SU-DHL-6 (cell line): ENCODE data around the gene STK32B.
"Not testable (repeated sequence)": the region's sequence is repeated elsewhere in the genome, so short reads cannot be mapped to it uniquely, and the experiment has no call there.

Source experiments
- H2AFZ ChIP-seq: fragments of 200-600 bp; sonication (generic); 2 replicates; pipeline ENCODE4 v1.6.1; 2014; ENCODE audit warnings: low read depth, mild to moderate bottlenecking, moderate library complexity, mixed read lengths, antibody characterized with exemption, low read length; ENCODE audit not compliant: severe bottlenecking
- H3F3A ChIP-seq: fragments of 200-600 bp; shearing (Covaris generic); 2 replicates; pipeline ENCODE4 v1.6.0; 2016; ENCODE audit warnings: antibody characterized with exemption, mild to moderate bottlenecking; ENCODE audit not compliant: insufficient read depth
- H3K27ac ChIP-seq: fragments of 200-600 bp; sonication (generic); 2 replicates; pipeline ENCODE4 v1.5.1; 2016; ENCODE audit warnings: low read depth, mild to moderate bottlenecking, low read length, moderate library complexity, mixed read lengths
- H3K27me3 ChIP-seq: fragments of 200-600 bp; sonication (generic), shearing (Covaris generic); 2 replicates; pipeline ENCODE4 v1.6.0; 2014; ENCODE audit warnings: mild to moderate bottlenecking, low read length
- H3K36me3 ChIP-seq: fragments of 200-600 bp; sonication (generic); 2 replicates; pipeline ENCODE4 v1.6.1; 2014; ENCODE audit warnings: mild to moderate bottlenecking, low read length, mixed read lengths
- H3K4me2 ChIP-seq: fragments of 300-600, 200-600 bp; shearing (Covaris generic), sonication (generic); 2 replicates; pipeline ENCODE4 v1.6.0; 2014; ENCODE audit warnings: low read length, low read depth, mild to moderate bottlenecking; ENCODE audit not compliant: poor library complexity, severe bottlenecking
- H3K4me3 ChIP-seq: fragments of 200-600 bp; sonication (generic); 2 replicates; pipeline ENCODE4 v1.5.1; 2014; ENCODE audit warnings: antibody characterized with exemption, low read length, mild to moderate bottlenecking, mixed read lengths; ENCODE audit not compliant: insufficient read depth, poor library complexity, severe bottlenecking
- H3K79me2 ChIP-seq: fragments of 200-600 bp; sonication (generic); 2 replicates; pipeline ENCODE4 v1.6.1; 2014; ENCODE audit warnings: mild to moderate bottlenecking, low read length, moderate library complexity; ENCODE audit not compliant: insufficient read depth
- H3K9ac ChIP-seq: fragments of 200-600 bp; sonication (generic); 2 replicates; pipeline ENCODE4 v1.7.0; 2014; ENCODE audit warnings: mild to moderate bottlenecking, low read length
- H3K9me2 ChIP-seq: fragments of 200-600 bp; sonication (generic); replicated peaks from 2 replicates; pipeline ENCODE4 v1.6.1; 2014; ENCODE audit warnings: low read length; ENCODE audit not compliant: insufficient read depth
- H3K9me3 ChIP-seq: fragments of 200-600 bp; sonication (generic); 2 replicates; pipeline ENCODE4 v1.6.1; 2014; ENCODE audit warnings: low read length, mixed read lengths; ENCODE audit not compliant: insufficient read depth
- H4K20me1 ChIP-seq: fragments of 200-600 bp; sonication (generic); 2 replicates; pipeline ENCODE4 v1.6.1; 2014; ENCODE audit warnings: low read depth, mild to moderate bottlenecking, antibody characterized with exemption, low read length, moderate library complexity, mixed read lengths
- EZH2phosphoT487 ChIP-seq: fragments of 200-600 bp; sonication (generic), shearing (Covaris generic); conservative IDR thresholded peaks from 2 replicates; pipeline ENCODE4 v1.6.1; 2018; ENCODE audit warnings: mild to moderate bottlenecking, antibody characterized with exemption, low read length, moderate library complexity, mixed read lengths
- TF ChIP-seq, protein P1 (sequence below): fragments of 200-600 bp; sonication (generic); IDR thresholded peaks from one replicate; pipeline ENCODE4 v1.5.1; 2017; ENCODE audit warnings: antibody characterized with exemption, mild to moderate bottlenecking, low read length, moderate library complexity; ENCODE audit not compliant: insufficient read depth, poor library complexity, severe bottlenecking

The STK32B gene

DNA sequence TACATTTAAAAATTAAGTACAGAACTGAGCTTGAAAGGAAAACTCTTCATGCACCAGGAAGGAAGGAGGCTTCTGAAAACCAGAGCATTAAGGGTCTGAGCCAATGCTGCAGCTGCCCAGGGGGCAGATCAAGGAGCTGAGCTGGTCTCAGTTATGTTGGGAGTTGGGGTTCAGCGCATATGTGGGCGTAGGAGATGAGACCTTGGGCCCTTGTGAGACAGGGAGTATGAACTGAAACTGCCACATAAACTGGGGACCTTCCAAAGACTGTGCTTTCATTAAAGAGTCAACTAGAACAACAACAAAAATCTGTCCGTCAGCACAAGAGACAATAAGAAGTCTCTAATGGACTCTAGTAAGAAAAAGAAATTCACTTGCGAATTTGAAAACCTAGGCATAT is 226.9 kb downstream of the STK32B start:
- Histone ChIP-seq H3K9ac (no peak overlapping the region), H3K9me3 (no peaks in the 10 kb centered on the region), H3K36me3 (no peaks in the 10 kb centered on the region), H3F3A (no peaks in the 10 kb centered on the region), H3K4me3 (no peak overlapping the region), H2AFZ (no peak overlapping the region), H3K27ac (no peak overlapping the region), H3K4me2 (no peak overlapping the region), H3K79me2 (no peaks in the 10 kb centered on the region), H3K27me3 (no peaks in the 10 kb centered on the region), H3K9me2 (no peaks in the 10 kb centered on the region), H4K20me1 (no peaks in the 10 kb centered on the region)
- TF ChIP-seq EZH2phosphoT487, result no peak
- TF ChIP-seq, protein P1, sequence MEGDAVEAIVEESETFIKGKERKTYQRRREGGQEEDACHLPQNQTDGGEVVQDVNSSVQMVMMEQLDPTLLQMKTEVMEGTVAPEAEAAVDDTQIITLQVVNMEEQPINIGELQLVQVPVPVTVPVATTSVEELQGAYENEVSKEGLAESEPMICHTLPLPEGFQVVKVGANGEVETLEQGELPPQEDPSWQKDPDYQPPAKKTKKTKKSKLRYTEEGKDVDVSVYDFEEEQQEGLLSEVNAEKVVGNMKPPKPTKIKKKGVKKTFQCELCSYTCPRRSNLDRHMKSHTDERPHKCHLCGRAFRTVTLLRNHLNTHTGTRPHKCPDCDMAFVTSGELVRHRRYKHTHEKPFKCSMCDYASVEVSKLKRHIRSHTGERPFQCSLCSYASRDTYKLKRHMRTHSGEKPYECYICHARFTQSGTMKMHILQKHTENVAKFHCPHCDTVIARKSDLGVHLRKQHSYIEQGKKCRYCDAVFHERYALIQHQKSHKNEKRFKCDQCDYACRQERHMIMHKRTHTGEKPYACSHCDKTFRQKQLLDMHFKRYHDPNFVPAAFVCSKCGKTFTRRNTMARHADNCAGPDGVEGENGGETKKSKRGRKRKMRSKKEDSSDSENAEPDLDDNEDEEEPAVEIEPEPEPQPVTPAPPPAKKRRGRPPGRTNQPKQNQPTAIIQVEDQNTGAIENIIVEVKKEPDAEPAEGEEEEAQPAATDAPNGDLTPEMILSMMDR, result no peak

DNA sequence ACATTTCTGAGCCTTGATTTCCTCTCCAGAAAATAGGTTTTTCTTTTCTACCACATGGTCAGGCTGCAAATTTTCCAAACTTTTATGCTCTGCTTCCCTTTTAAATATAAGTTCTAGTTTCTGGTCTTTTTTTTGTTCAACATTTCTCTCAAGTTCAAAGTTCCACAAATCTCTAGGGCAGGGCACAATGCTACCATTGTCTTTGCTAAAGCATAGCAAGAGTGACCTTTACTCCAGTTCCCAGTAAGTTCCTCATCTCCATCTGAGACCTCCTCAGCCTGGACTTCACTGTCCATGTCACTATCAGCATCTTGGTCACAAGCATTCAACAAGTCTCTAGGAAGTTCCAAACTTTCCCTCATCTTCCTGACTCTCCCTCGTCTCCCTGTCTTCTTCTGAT is 228.8 kb downstream of the STK32B start:
- not testable (repeated sequence) for H3K9ac ChIP-seq, H3K4me2 ChIP-seq

DNA sequence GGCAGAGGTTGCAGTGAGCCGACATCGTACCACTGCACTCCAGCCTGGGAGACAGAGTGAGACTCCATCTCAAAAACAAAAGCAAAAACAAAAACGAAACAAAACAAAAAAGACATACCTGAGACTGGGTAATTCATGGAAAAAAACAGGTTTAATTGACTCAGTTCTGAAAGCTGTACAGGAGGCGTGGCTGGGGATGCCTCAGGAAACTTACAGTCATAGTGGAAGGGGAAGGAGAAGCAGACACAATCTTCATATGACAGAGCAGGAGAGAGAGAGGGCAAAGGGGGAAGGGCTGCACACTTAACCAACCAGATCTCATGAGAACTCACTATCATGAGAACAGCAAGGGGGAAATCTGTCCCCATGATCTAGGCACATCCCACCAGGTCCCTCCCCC is 229.5 kb downstream of the STK32B start:
- H4K20me1 ChIP-seq, result no peaks in the 10 kb centered on the region
- no peaks in the 10 kb centered on the region for H3K79me2 ChIP-seq
- no peaks in the 10 kb centered on the region for H3F3A ChIP-seq
- no peak overlapping the region for H3K9ac ChIP-seq
- H3K9me3 ChIP-seq, result no peaks in the 10 kb centered on the region
- no peak overlapping the region for H3K27ac ChIP-seq
- no peaks in the 10 kb centered on the region for H3K9me2 ChIP-seq
- TF ChIP-seq, protein P1, result no peak
- no peak for TF ChIP-seq EZH2phosphoT487
- H3K27me3 ChIP-seq, result no peaks in the 10 kb centered on the region
- no peak overlapping the region for H2AFZ ChIP-seq
- no peak overlapping the region for H3K4me2 ChIP-seq
- no peak overlapping the region for H3K4me3 ChIP-seq
- H3K36me3 ChIP-seq, result no peaks in the 10 kb centered on the region

More for the DNA sequence above, 228.8 kb downstream of the STK32B start:
- H3K36me3 ChIP-seq, H3K9me3 ChIP-seq, H3K4me3 ChIP-seq, H3K27ac ChIP-seq, H3K9me2 ChIP-seq, H3K27me3 ChIP-seq, H2AFZ ChIP-seq, H4K20me1 ChIP-seq, H3K79me2 ChIP-seq, H3F3A ChIP-seq: not testable (repeated sequence)

DNA sequence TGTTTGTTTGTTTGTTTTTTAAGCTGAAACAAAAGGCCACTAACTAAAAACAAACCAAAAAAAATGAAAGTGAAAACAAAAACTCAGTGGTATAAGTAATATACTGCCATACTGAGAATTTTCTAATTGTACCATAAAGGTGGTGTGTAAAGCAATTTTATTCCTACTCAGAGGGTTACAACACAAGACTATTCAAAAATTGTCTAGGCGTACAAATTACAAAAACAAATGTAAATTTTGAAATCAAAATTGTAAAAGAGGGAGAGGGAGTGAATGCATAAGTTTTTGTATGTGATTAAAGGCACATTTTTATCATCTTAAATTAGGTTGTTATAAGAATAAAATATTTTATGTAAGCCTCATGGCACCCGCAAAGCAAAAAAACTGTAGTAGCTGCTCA is 232.6 kb downstream of the STK32B start:
- H3K9me3 ChIP-seq, result no peaks in the 10 kb centered on the region
- H3K4me2 ChIP-seq, result no peak overlapping the region

More for the DNA sequence above, 232.6 kb downstream of the STK32B start:
- H3K36me3 ChIP-seq, result no peaks in the 10 kb centered on the region
- H3K27me3 ChIP-seq, result no peaks in the 10 kb centered on the region
- TF ChIP-seq, protein P1, result no peak
- TF ChIP-seq EZH2phosphoT487, result no peak
- H3K9ac ChIP-seq, result no peak overlapping the region
- no peaks in the 10 kb centered on the region for H3F3A ChIP-seq
- H4K20me1 ChIP-seq, result no peaks in the 10 kb centered on the region
- H3K9me2 ChIP-seq, result no peaks in the 10 kb centered on the region
- H2AFZ ChIP-seq, result no peak overlapping the region
- no peaks in the 10 kb centered on the region for H3K79me2 ChIP-seq
- H3K4me3 ChIP-seq, result no peak overlapping the region
- H3K27ac ChIP-seq, result no peak overlapping the region
